Measurements from ENCODE around the gene PHOSPHO2. TPM values are rescaled to one million over a fixed set of nuclear protein-coding genes. Genes with fewer than 3 reads are reported as not detected.

The PHOSPHO2 gene
- total and polyA plus RNA-seq, 2 donors (not counting 3 experiments of a cell fraction or from before 2014, with no cell fraction given) = 0.69 to 2.7 TPM

DNA sequence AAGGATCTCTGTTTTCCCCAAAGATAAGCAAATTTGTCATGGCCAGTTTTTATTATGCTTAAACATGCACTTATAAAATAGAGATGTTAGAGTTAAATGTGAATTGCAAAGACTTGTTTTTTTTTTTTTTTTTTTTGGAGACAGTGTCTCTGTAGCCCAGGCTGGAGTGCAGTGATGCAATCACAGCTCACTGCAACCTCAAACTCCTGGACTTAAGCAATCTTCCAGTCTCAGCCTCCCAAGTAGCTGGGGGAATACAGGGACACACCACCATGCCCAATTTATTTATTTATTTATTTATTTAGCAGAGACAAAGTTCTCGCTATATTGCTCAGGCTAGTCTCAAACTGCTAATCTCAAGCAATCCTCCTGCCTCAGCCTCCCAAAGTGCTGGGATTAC is 15.1 kb downstream of the PHOSPHO2 start:
- dilution Hi-C loops (cut with MboI; ENCODE audit: extremely low pct_ligation_motif_present, low sequenced_read_pairs) (no loop called here), intact Hi-C loops (cut with micrococcal nuclease) (no loop called here)
- Histone ChIP-seq H3K27me3 (ENCODE audit: control insufficient read depth in 2 of 2, insufficient read depth in 2 of 2, low read length in 2 of 2) (no peaks in the 10 kb centered on the region), H3K36me3 (ENCODE audit: control insufficient read depth in 2 of 2, extremely low read depth in 1 of 2, insufficient read depth in 2 of 2, low read length in 2 of 2) (no peaks in the 10 kb centered on the region), H3K4me2 (ENCODE audit: insufficient read depth, low read length) (no peak overlapping the region), H2AFZ (ENCODE audit: low read depth, low read length) (no peak overlapping the region), H3K9me3 (replicated peaks; ENCODE audit: control insufficient read depth, insufficient read depth, low read length) (no peaks in the 10 kb centered on the region), H4K20me1 (replicated peaks; ENCODE audit: control insufficient read depth, extremely low read depth, insufficient read depth, low read length) (no peaks in the 10 kb centered on the region), H3K27ac (ENCODE audit: insufficient read depth, low read depth, low read length) (no peak overlapping the region), H3K79me2 (ENCODE audit: control insufficient read depth, insufficient read depth, low read length) (no peaks in the 10 kb centered on the region), H3K4me1 (ENCODE audit: control insufficient read depth, extremely low read depth, insufficient read depth, low read length) (peaks cover 13% of the 10 kb centered on the region), H3K9ac (replicated peaks; ENCODE audit: extremely low read depth, insufficient read depth, low read length) (no peak overlapping the region), H3K4me3 (replicated peaks in 1 of 3; ENCODE audit: insufficient read depth in 1 of 3, low read depth in 1 of 3, low read length in 3 of 3) (no peak overlapping the region), H3K9me1 (replicated peaks; ENCODE audit: control insufficient read depth, extremely low read depth, insufficient read depth, low read length) (no peaks in the 10 kb centered on the region)
- BruUV-seq (replicated peaks) = no TSS peak
- no peak for FAIRE-seq
- TF ChIP-seq MAX (IDR thresholded peaks at IDR 0.05; ENCODE audit: insufficient read depth, insufficient read length) (no peak), POLR2A (IDR thresholded peaks at IDR 0.05; ENCODE audit: low read depth, low read length) (no peak), JUN (IDR thresholded peaks at IDR 0.05; ENCODE audit: borderline replicate concordance, insufficient read depth, insufficient read length, low read depth) (no peak), GATA2 (IDR thresholded peaks at IDR 0.05; ENCODE audit: insufficient read depth, insufficient read length, low read depth, low read length) (no peak), MYC (IDR thresholded peaks at IDR 0.05; ENCODE audit: low read depth, low read length) (no peak)
- CTCF ChIA-PET = no interaction called here
- POLR2A ChIA-PET = no interaction called here
- no peak for DNase-seq (ENCODE audit: low read depth, low spot score)

GRCh38 chr2:169709981-169710380 is 15.7 kb downstream of the PHOSPHO2 start:
- POLR2A ChIA-PET = no interaction called here
- Histone ChIP-seq H3K4me2 (ENCODE audit: insufficient read depth, low read length) (no peak overlapping the region), H3K27ac (ENCODE audit: insufficient read depth, low read depth, low read length) (no peak overlapping the region), H3K27me3 (ENCODE audit: control insufficient read depth in 2 of 2, insufficient read depth in 2 of 2, low read length in 2 of 2) (no peaks in the 10 kb centered on the region), H3K4me3 (replicated peaks in 1 of 3; ENCODE audit: insufficient read depth in 1 of 3, low read depth in 1 of 3, low read length in 3 of 3) (no peak overlapping the region), H3K9me1 (replicated peaks; ENCODE audit: control insufficient read depth, extremely low read depth, insufficient read depth, low read length) (no peaks in the 10 kb centered on the region), H3K9me3 (replicated peaks; ENCODE audit: control insufficient read depth, insufficient read depth, low read length) (no peaks in the 10 kb centered on the region), H3K9ac (replicated peaks; ENCODE audit: extremely low read depth, insufficient read depth, low read length) (no peak overlapping the region), H3K36me3 (ENCODE audit: control insufficient read depth in 2 of 2, extremely low read depth in 1 of 2, insufficient read depth in 2 of 2, low read length in 2 of 2) (no peaks in the 10 kb centered on the region), H4K20me1 (replicated peaks; ENCODE audit: control insufficient read depth, extremely low read depth, insufficient read depth, low read length) (no peaks in the 10 kb centered on the region), H2AFZ (ENCODE audit: low read depth, low read length) (no peak overlapping the region), H3K4me1 (ENCODE audit: control insufficient read depth, extremely low read depth, insufficient read depth, low read length) (peaks cover 13% of the 10 kb centered on the region), H3K79me2 (ENCODE audit: control insufficient read depth, insufficient read depth, low read length) (no peaks in the 10 kb centered on the region)
- dilution Hi-C loops (cut with MboI; ENCODE audit: extremely low pct_ligation_motif_present, low sequenced_read_pairs) (no loop called here), intact Hi-C loops (cut with micrococcal nuclease) (no loop called here)
- no peak for FAIRE-seq
- no peak for TF ChIP-seq JUN (IDR thresholded peaks at IDR 0.05; ENCODE audit: borderline replicate concordance, insufficient read depth, insufficient read length, low read depth)
- TF ChIP-seq, protein P1, sequence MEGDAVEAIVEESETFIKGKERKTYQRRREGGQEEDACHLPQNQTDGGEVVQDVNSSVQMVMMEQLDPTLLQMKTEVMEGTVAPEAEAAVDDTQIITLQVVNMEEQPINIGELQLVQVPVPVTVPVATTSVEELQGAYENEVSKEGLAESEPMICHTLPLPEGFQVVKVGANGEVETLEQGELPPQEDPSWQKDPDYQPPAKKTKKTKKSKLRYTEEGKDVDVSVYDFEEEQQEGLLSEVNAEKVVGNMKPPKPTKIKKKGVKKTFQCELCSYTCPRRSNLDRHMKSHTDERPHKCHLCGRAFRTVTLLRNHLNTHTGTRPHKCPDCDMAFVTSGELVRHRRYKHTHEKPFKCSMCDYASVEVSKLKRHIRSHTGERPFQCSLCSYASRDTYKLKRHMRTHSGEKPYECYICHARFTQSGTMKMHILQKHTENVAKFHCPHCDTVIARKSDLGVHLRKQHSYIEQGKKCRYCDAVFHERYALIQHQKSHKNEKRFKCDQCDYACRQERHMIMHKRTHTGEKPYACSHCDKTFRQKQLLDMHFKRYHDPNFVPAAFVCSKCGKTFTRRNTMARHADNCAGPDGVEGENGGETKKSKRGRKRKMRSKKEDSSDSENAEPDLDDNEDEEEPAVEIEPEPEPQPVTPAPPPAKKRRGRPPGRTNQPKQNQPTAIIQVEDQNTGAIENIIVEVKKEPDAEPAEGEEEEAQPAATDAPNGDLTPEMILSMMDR (IDR thresholded peaks at IDR 0.05; ENCODE audit: extremely low read depth in 1 of 2, insufficient read depth in 1 of 2, low read depth in 1 of 2, low read length in 2 of 2) = no peak
- TF ChIP-seq POLR2AphosphoS5 (IDR thresholded peaks at IDR 0.05; ENCODE audit: insufficient read depth, low read depth, low read length) = no peak
- TF ChIP-seq FOS (IDR thresholded peaks at IDR 0.05; ENCODE audit: borderline replicate concordance, insufficient read depth, low read length) = no peak
- TF ChIP-seq EZH2 (IDR thresholded peaks at IDR 0.05; ENCODE audit: borderline replicate concordance, low read depth, low read length, severe bottlenecking) = no peak
- no peak for TF ChIP-seq MYC (IDR thresholded peaks at IDR 0.05; ENCODE audit: low read depth, low read length)
- TF ChIP-seq POLR2A (IDR thresholded peaks at IDR 0.05; ENCODE audit: low read depth, low read length) = no peak
- TF ChIP-seq GATA2 (IDR thresholded peaks at IDR 0.05; ENCODE audit: insufficient read depth, insufficient read length, low read depth, low read length) = no peak
- TF ChIP-seq MAX (IDR thresholded peaks at IDR 0.05; ENCODE audit: insufficient read depth, insufficient read length) = no peak
- CTCF ChIA-PET = interaction anchor here (1.4 kb wide), 1 partner anchor 11 kb away, joined by 4 read pairs; no protein-coding TSS in a partner anchor
- peak; percentile 31 for DNase-seq (ENCODE audit: low read depth, low spot score)
- BruUV-seq (replicated peaks) = no TSS peak
